ENCODE measurements around the gene CT47C1. TPM values are rescaled to one million over a fixed set of nuclear protein-coding genes. Genes with fewer than 3 reads are reported as not detected.

CT47C1 gene
- total RNA-seq, 1 donor from 2014 or later = not detected

DNA sequence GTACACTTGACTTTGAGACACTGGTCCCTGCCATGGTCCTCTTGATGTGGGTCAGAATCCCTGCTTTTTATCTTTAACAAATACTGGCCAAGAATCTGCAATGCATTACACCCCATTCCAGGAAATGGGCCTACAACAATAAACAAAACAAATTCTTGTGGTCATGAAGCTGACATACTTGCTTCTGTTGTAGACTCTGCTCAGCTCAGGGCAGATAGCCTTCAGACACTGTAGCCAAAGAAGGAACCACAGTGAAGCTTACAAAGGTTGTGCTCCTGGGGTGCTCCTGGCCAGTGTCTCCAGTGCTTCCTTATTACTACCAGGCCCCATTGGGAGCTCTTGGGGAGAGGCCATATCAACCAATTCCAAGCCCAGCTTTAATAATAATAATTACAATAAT is 33.0 kb downstream of the CT47C1 start:
- intact Hi-C loops (cut with DNase I) = no loop called here
- Histone ChIP-seq H3K4me1 (no peaks in the 10 kb centered on the region), H3K27me3 (ENCODE audit: low read depth) (no peaks in the 10 kb centered on the region), H3K36me3 (no peaks in the 10 kb centered on the region), H3K27ac (no peak overlapping the region), H3K9me3 (no peaks in the 10 kb centered on the region), H3K4me3 (no peak overlapping the region)
- no peak for TF ChIP-seq CTCF (IDR thresholded peaks at IDR 0.05)
- no peak for ATAC-seq
- no peak for DNase-seq

- DNase-seq = no peak
- intact Hi-C loops (cut with DNase I) = no loop called here
- ATAC-seq = no peak
These were observed 34.4 kb downstream of the CT47C1 start for GRCh38 chrX:119107206-119107605.

DNA sequence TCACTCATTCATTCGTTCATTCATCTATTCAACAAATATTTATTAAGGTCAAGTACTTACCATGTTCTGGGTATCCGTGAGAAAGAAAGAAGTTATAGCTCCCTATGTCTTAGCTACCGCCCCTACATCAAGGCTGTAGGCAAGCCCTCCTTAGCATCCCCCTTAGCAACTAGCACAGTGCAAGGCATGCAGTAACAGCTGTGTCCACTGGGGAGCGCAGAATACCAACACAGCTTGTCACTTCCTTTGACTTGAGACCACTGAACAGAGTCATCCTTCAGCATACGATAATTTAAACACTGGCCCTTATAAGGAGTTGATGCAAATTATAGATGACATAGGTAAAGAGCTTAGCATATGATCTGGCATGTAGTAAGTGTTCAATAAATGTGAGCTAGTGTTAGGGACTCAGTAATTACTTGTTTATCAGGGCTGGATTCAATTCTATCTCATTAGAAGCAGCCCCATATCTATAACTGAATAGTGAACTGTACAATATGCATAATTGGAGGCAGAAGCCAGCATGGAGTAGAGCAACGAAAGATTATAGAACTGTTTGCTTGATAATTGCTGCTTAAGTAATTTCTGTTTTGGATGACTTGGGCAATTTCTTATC is 46.1 kb downstream of the CT47C1 start:
- peak; percentile 69 to 71 for ATAC-seq
- no peaks in the 10 kb centered on the region for H3K27me3 ChIP-seq (ENCODE audit: low read depth)
- H3K4me3 ChIP-seq = no peak overlapping the region
- H3K36me3 ChIP-seq = no peaks in the 10 kb centered on the region
- H3K4me1 ChIP-seq = no peaks in the 10 kb centered on the region
- H3K27ac ChIP-seq = no peak overlapping the region
- H3K9me3 ChIP-seq = no peaks in the 10 kb centered on the region
- peak; percentile 45 for DNase-seq
- intact Hi-C loops (cut with DNase I) = no loop called here
- peak; percentile 74 for TF ChIP-seq CTCF (IDR thresholded peaks at IDR 0.05)

More at GRCh38 chrX:119107206-119107605, 34.4 kb downstream of the CT47C1 start:
- no peak for TF ChIP-seq CTCF (IDR thresholded peaks at IDR 0.05)
- no peaks in the 10 kb centered on the region for H3K27me3 ChIP-seq (ENCODE audit: low read depth)
- no peaks in the 10 kb centered on the region for H3K36me3 ChIP-seq
- H3K4me3 ChIP-seq = no peak overlapping the region
- no peaks in the 10 kb centered on the region for H3K9me3 ChIP-seq
- no peaks in the 10 kb centered on the region for H3K4me1 ChIP-seq
- H3K27ac ChIP-seq = no peak overlapping the region

- DNase-seq (no peak), ATAC-seq (no peak)
- TF ChIP-seq CTCF (IDR thresholded peaks at IDR 0.05) = no peak
- no peaks in the 10 kb centered on the region for H3K9me3 ChIP-seq
- H3K36me3 ChIP-seq = no peaks in the 10 kb centered on the region
- H3K27ac ChIP-seq = no peak overlapping the region
- no peaks in the 10 kb centered on the region for H3K4me1 ChIP-seq
- H3K4me3 ChIP-seq = no peak overlapping the region
- no peaks in the 10 kb centered on the region for H3K27me3 ChIP-seq (ENCODE audit: low read depth)
- intact Hi-C loops (cut with DNase I) = no loop called here
These were observed 48.5 kb downstream of the CT47C1 start for GRCh38 chrX:119121341-119121740.

Other genes starting within 250 kb of the CT47C1 start
- gene ZCCHC12, start 249.2 kb upstream of the CT47C1 start, total RNA-seq = not detected
- 27.6 TPM for gene LONRF3, start 98.4 kb upstream of the CT47C1 start, total RNA-seq
- not detected for gene KIAA1210, start 54.8 kb downstream of the CT47C1 start, total RNA-seq
- gene PGRMC1, start 163.3 kb downstream of the CT47C1 start, total RNA-seq = 71.6 TPM